GM10847 (cell line): ENCODE results near the gene FCHSD1.

Experiments used
- POLR2A ChIP-seq: IDR thresholded peaks from 2 replicates; pipeline ENCODE4 v1.6.1; 2011; ENCODE audit not compliant: insufficient read length; ENCODE audit errors: extremely low read depth

The FCHSD1 gene

GRCh38 chr5:141657404-141657803 lies 6.2 kb upstream of the FCHSD1 start:
- TF ChIP-seq POLR2A, result no peak

GRCh38 chr5:141656396-141656795 lies 5.2 kb upstream of the FCHSD1 start:
- no peak for TF ChIP-seq POLR2A

GRCh38 chr5:141655020-141655419 lies 3.8 kb upstream of the FCHSD1 start:
- TF ChIP-seq POLR2A, result no peak

GRCh38 chr5:141654298-141654697 lies 3.1 kb upstream of the FCHSD1 start:
- no peak for TF ChIP-seq POLR2A

- TF ChIP-seq POLR2A, result no peak
These were observed 499 bp upstream of the FCHSD1 start for GRCh38 chr5:141651728-141652105.

GRCh38 chr5:141649972-141650371 lies 1.2 kb downstream of the FCHSD1 start:
- TF ChIP-seq POLR2A, result no peak

- TF ChIP-seq POLR2A, result no peak
These were observed 2.0 kb downstream of the FCHSD1 start for GRCh38 chr5:141649056-141649688.

- TF ChIP-seq POLR2A, result no peak
These were observed 3.4 kb downstream of the FCHSD1 start for GRCh38 chr5:141647851-141648250.

- no peak for TF ChIP-seq POLR2A
These were observed 4.0 kb downstream of the FCHSD1 start for GRCh38 chr5:141647242-141647641.

- TF ChIP-seq POLR2A, result no peak
These were observed 5.2 kb downstream of the FCHSD1 start for GRCh38 chr5:141646026-141646425.

- no peak for TF ChIP-seq POLR2A
These were observed 9.5 kb downstream of the FCHSD1 start for GRCh38 chr5:141641634-141642267.

GRCh38 chr5:141640698-141641097 lies 10.5 kb downstream of the FCHSD1 start:
- no peak for TF ChIP-seq POLR2A

GRCh38 chr5:141640051-141640415 lies 11.2 kb downstream of the FCHSD1 start:
- TF ChIP-seq POLR2A, result no peak

- no peak for TF ChIP-seq POLR2A
These were observed 11.7 kb downstream of the FCHSD1 start for GRCh38 chr5:141639357-141640050.

GRCh38 chr5:141638771-141639170 lies 12.4 kb downstream of the FCHSD1 start:
- TF ChIP-seq POLR2A, result no peak

GRCh38 chr5:141637767-141638419 lies 13.3 kb downstream of the FCHSD1 start:
- TF ChIP-seq POLR2A, result no peak
